LNCAP (cell line): ENCODE measurements around the gene KCNK4.

Source experiments
- TF ChIP-seq, protein P1 (sequence below): fragments of 450-650 bp; IDR thresholded peaks from 2 replicates; pipeline ENCODE4 v1.5.1; 2017; ENCODE audit warnings: mild to moderate bottlenecking

Gene KCNK4

GRCh38 chr11:64294774-64295173 is 3.7 kb downstream of the KCNK4 start:
- TF ChIP-seq, protein P1, sequence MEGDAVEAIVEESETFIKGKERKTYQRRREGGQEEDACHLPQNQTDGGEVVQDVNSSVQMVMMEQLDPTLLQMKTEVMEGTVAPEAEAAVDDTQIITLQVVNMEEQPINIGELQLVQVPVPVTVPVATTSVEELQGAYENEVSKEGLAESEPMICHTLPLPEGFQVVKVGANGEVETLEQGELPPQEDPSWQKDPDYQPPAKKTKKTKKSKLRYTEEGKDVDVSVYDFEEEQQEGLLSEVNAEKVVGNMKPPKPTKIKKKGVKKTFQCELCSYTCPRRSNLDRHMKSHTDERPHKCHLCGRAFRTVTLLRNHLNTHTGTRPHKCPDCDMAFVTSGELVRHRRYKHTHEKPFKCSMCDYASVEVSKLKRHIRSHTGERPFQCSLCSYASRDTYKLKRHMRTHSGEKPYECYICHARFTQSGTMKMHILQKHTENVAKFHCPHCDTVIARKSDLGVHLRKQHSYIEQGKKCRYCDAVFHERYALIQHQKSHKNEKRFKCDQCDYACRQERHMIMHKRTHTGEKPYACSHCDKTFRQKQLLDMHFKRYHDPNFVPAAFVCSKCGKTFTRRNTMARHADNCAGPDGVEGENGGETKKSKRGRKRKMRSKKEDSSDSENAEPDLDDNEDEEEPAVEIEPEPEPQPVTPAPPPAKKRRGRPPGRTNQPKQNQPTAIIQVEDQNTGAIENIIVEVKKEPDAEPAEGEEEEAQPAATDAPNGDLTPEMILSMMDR: no peak

DNA sequence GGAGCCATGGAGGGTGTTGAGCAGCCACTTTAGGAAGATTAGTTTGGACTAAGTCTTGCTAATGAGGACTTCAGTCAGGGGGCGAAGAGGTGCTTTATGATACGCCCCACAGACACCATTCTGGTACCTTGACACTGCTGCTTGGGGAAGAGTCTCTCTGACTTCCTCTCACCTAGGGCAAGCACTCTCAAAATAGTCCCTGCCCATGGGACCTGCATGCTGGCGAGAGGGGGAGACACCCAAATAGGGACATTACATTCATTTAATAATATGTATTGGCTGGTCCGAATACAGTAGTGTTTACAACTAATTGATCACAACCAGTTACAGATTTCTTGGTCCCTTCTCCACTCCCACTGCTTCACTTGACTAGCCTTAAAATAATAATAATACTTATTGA is 4.7 kb downstream of the KCNK4 start:
- TF ChIP-seq, protein P1: no peak

GRCh38 chr11:64296236-64296635 is 5.1 kb downstream of the KCNK4 start:
- TF ChIP-seq, protein P1: no peak

GRCh38 chr11:64296830-64297698 is 6.0 kb downstream of the KCNK4 start:
- TF ChIP-seq, protein P1: no peak

- TF ChIP-seq, protein P1: no peak
Observed at GRCh38 chr11:64297699-64298358, 6.7 kb downstream of the KCNK4 start.

- TF ChIP-seq, protein P1: no peak
Observed at GRCh38 chr11:64298966-64299846, 8.1 kb downstream of the KCNK4 start.
